Raji (cell line): ENCODE results near the gene PIK3AP1.

ENCODE experiments used
- POLR2A ChIP-seq: IDR thresholded peaks from 2 replicates; pipeline ENCODE4 v1.6.1; 2011; ENCODE audit warnings: low read depth, low read length, control low read depth; ENCODE audit not compliant: insufficient read depth

The PIK3AP1 gene

GRCh38 chr10:96645191-96645721 lies 75.1 kb downstream of the PIK3AP1 start:
- no peak for TF ChIP-seq POLR2A

GRCh38 chr10:96643920-96644319 lies 76.4 kb downstream of the PIK3AP1 start:
- TF ChIP-seq POLR2A: no peak

- no peak for TF ChIP-seq POLR2A
These were observed 77.3 kb downstream of the PIK3AP1 start for GRCh38 chr10:96642973-96643372.

GRCh38 chr10:96642530-96642929 lies 77.8 kb downstream of the PIK3AP1 start:
- no peak for TF ChIP-seq POLR2A

- TF ChIP-seq POLR2A: no peak
These were observed 78.7 kb downstream of the PIK3AP1 start for GRCh38 chr10:96641396-96642295.

GRCh38 chr10:96639899-96640298 lies 80.4 kb downstream of the PIK3AP1 start:
- no peak for TF ChIP-seq POLR2A

GRCh38 chr10:96638696-96639095 lies 81.6 kb downstream of the PIK3AP1 start:
- no peak for TF ChIP-seq POLR2A

GRCh38 chr10:96638120-96638519 lies 82.2 kb downstream of the PIK3AP1 start:
- TF ChIP-seq POLR2A: no peak

- TF ChIP-seq POLR2A: no peak
These were observed 82.6 kb downstream of the PIK3AP1 start for GRCh38 chr10:96637709-96638108.

- no peak for TF ChIP-seq POLR2A
These were observed 83.8 kb downstream of the PIK3AP1 start for GRCh38 chr10:96636551-96636950.

- no peak for TF ChIP-seq POLR2A
These were observed 87.2 kb downstream of the PIK3AP1 start for GRCh38 chr10:96632974-96633710.

- no peak for TF ChIP-seq POLR2A
These were observed 93.0 kb downstream of the PIK3AP1 start for GRCh38 chr10:96627292-96627691.

GRCh38 chr10:96626795-96627194 lies 93.5 kb downstream of the PIK3AP1 start:
- no peak for TF ChIP-seq POLR2A

GRCh38 chr10:96625173-96625572 lies 95.1 kb downstream of the PIK3AP1 start:
- no peak for TF ChIP-seq POLR2A

- TF ChIP-seq POLR2A: no peak
These were observed 98.1 kb downstream of the PIK3AP1 start for GRCh38 chr10:96622013-96622787.
